Measurements from ENCODE around the gene ATAD3C.
"Not testable (repeated sequence)": the region's sequence is repeated elsewhere in the genome, so short reads cannot be mapped to it uniquely, and the experiment has no call there.

GRCh38 chr1:1410238-1410637 lies 39.3 kb upstream of the ATAD3C start:
- TF ChIP-seq, protein P1, sequence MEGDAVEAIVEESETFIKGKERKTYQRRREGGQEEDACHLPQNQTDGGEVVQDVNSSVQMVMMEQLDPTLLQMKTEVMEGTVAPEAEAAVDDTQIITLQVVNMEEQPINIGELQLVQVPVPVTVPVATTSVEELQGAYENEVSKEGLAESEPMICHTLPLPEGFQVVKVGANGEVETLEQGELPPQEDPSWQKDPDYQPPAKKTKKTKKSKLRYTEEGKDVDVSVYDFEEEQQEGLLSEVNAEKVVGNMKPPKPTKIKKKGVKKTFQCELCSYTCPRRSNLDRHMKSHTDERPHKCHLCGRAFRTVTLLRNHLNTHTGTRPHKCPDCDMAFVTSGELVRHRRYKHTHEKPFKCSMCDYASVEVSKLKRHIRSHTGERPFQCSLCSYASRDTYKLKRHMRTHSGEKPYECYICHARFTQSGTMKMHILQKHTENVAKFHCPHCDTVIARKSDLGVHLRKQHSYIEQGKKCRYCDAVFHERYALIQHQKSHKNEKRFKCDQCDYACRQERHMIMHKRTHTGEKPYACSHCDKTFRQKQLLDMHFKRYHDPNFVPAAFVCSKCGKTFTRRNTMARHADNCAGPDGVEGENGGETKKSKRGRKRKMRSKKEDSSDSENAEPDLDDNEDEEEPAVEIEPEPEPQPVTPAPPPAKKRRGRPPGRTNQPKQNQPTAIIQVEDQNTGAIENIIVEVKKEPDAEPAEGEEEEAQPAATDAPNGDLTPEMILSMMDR (IDR thresholded peaks at IDR 0.05): not testable (repeated sequence)
- TF ChIP-seq POLR2A (IDR thresholded peaks at IDR 0.05); POLR2AphosphoS5 (IDR thresholded peaks at IDR 0.05; ENCODE audit: insufficient read depth in 1 of 2, low read depth in 1 of 2): not testable (repeated sequence)

Measured in vagina (tissue), 2 donors.